Large intestine (tissue), 3 donors: Measurements from ENCODE around the gene ROMO1. TPM values are rescaled to one million over a fixed set of nuclear protein-coding genes. Genes with fewer than 3 reads are reported as not detected.
"Not testable (repeated sequence)": the region's sequence is repeated elsewhere in the genome, so short reads cannot be mapped to it uniquely, and the experiment has no call there.

Experiments
- DNase-seq, 2 donors: peaks; one replicate each; pipeline versions ENCODE4 v3.0.0 to v3.0.0-alpha.2; 2013
- H3K27ac ChIP-seq: one replicate; pipeline ENCODE4 v1.5.1; 2013; ENCODE audit warnings: low read length
- H3K27me3 ChIP-seq: 2 replicates; pipeline ENCODE4 v1.6.1; 2013; ENCODE audit warnings: low read length; ENCODE audit not compliant: control insufficient read depth, insufficient read depth
- H3K36me3 ChIP-seq: 2 replicates; pipeline ENCODE4 v1.6.1; 2013; ENCODE audit warnings: low read length; ENCODE audit not compliant: control insufficient read depth, insufficient read depth
- H3K4me1 ChIP-seq: one replicate; pipeline ENCODE4 v1.6.1; 2013; ENCODE audit warnings: low read length; ENCODE audit not compliant: control insufficient read depth, insufficient read depth
- H3K4me3 ChIP-seq: one replicate; pipeline ENCODE4 v1.5.1; 2013; ENCODE audit warnings: low read length
- H3K9me3 ChIP-seq: one replicate; pipeline ENCODE4 v1.6.1; 2013; ENCODE audit warnings: mild to moderate bottlenecking, low read depth, low read length, moderate library complexity; ENCODE audit not compliant: control insufficient read depth
- WGBS: methylation state at CpG from one replicate; pipeline ENCODE4 v1.1.5; 2013; ENCODE audit warnings: low lambda C conversion rate; ENCODE audit not compliant: insufficient coverage; 5-methylcytosine and 5-hydroxymethylcytosine counted together
- polyA plus RNA-seq: library from polyadenylated mRNA; unstranded; fragments of 120-200 nt; gene quantifications from one replicate; pipeline ENCODE4 v1.2.1, GENCODE V29; 2013

ROMO1 gene
- polyA plus RNA-seq, 1 donor: 133 TPM

- no peaks in the 10 kb centered on the region for H3K9me3 ChIP-seq
- H3K4me1 ChIP-seq: no peaks in the 10 kb centered on the region
- no peaks in the 10 kb centered on the region for H3K27me3 ChIP-seq
- H3K4me3 ChIP-seq: no peak overlapping the region
- no peak overlapping the region for H3K27ac ChIP-seq
- no CpG with 5 or more reads among the region's 12 CpGs for WGBS
- no peak for DNase-seq
- peaks cover 85% of the 10 kb centered on the region for H3K36me3 ChIP-seq
Measured at GRCh38 chr20:35718972-35719635, 19.9 kb downstream of the ROMO1 start.

- no peak for DNase-seq
- no peaks in the 10 kb centered on the region for H3K9me3 ChIP-seq
- H3K27me3 ChIP-seq: no peaks in the 10 kb centered on the region
- WGBS: 80% methylated on average over 1 of the region's 8 CpGs
- no peak overlapping the region for H3K4me3 ChIP-seq
- peaks cover 88% of the 10 kb centered on the region for H3K36me3 ChIP-seq
- H3K27ac ChIP-seq: no peak overlapping the region
- no peaks in the 10 kb centered on the region for H3K4me1 ChIP-seq
Measured at GRCh38 chr20:35719717-35720116, 20.5 kb downstream of the ROMO1 start.

- Histone ChIP-seq H3K27me3 (no peaks in the 10 kb centered on the region), H3K27ac (no peak overlapping the region), H3K9me3 (no peaks in the 10 kb centered on the region), H3K36me3 (peaks cover 89% of the 10 kb centered on the region), H3K4me3 (no peak overlapping the region), H3K4me1 (no peaks in the 10 kb centered on the region)
- no peak for DNase-seq
- no CpG with 5 or more reads among the region's 13 CpGs for WGBS
Measured at GRCh38 chr20:35720165-35721123, 21.2 kb downstream of the ROMO1 start.

- H3K27me3 ChIP-seq: no peaks in the 10 kb centered on the region
- no peaks in the 10 kb centered on the region for H3K9me3 ChIP-seq
- no peak overlapping the region for H3K4me3 ChIP-seq
- H3K4me1 ChIP-seq: no peaks in the 10 kb centered on the region
- DNase-seq: no peak
- 85% methylated on average over 1 of the region's 3 CpGs for WGBS
- no peak overlapping the region for H3K27ac ChIP-seq
- peaks cover 89% of the 10 kb centered on the region for H3K36me3 ChIP-seq
Measured at GRCh38 chr20:35721219-35721618, 22.0 kb downstream of the ROMO1 start.

GRCh38 chr20:35721621-35722020 lies 22.4 kb downstream of the ROMO1 start:
- Histone ChIP-seq H3K36me3 (peaks cover 89% of the 10 kb centered on the region), H3K9me3 (no peaks in the 10 kb centered on the region), H3K27ac (no peak overlapping the region), H3K27me3 (no peaks in the 10 kb centered on the region), H3K4me1 (no peaks in the 10 kb centered on the region), H3K4me3 (no peak overlapping the region)
- WGBS: 60% methylated on average over 1 of the region's 3 CpGs
- DNase-seq: no peak

GRCh38 chr20:35723275-35723639 lies 24.1 kb downstream of the ROMO1 start:
- WGBS: no CpG with 5 or more reads among the region's 4 CpGs
- not testable (repeated sequence) for H3K9me3 ChIP-seq, H3K27me3 ChIP-seq, H3K4me3 ChIP-seq, H3K27ac ChIP-seq, DNase-seq, H3K4me1 ChIP-seq
- H3K36me3 ChIP-seq: peaks cover 88% of the 10 kb centered on the region

- WGBS: no CpG with 5 or more reads among the region's 12 CpGs
- H3K4me1 ChIP-seq: not testable (repeated sequence)
Measured at GRCh38 chr20:35723652-35724320, 24.6 kb downstream of the ROMO1 start.

GRCh38 chr20:35724321-35725230 lies 25.4 kb downstream of the ROMO1 start:
- 96% methylated on average over 9 of the region's 13 CpGs for WGBS
- no peak for DNase-seq
- H3K4me1 ChIP-seq: no peaks in the 10 kb centered on the region
- H3K36me3 ChIP-seq: peaks cover 94% of the 10 kb centered on the region
- no peaks in the 10 kb centered on the region for H3K27me3 ChIP-seq
- H3K4me3 ChIP-seq: no peak overlapping the region
- H3K27ac ChIP-seq: no peak overlapping the region
- no peaks in the 10 kb centered on the region for H3K9me3 ChIP-seq

More at GRCh38 chr20:35723652-35724320, 24.6 kb downstream of the ROMO1 start:
- not testable (repeated sequence) for H3K9me3 ChIP-seq, H3K27ac ChIP-seq, H3K4me3 ChIP-seq, H3K27me3 ChIP-seq, DNase-seq
- H3K36me3 ChIP-seq: peaks cover 92% of the 10 kb centered on the region

- H3K4me1 ChIP-seq: no peaks in the 10 kb centered on the region
- peaks cover 90% of the 10 kb centered on the region for H3K36me3 ChIP-seq
Measured at GRCh38 chr20:35726842-35727711, 27.9 kb downstream of the ROMO1 start.

More at GRCh38 chr20:35726842-35727711, 27.9 kb downstream of the ROMO1 start:
- Histone ChIP-seq H3K4me3 (no peak overlapping the region), H3K27me3 (no peaks in the 10 kb centered on the region), H3K9me3 (no peaks in the 10 kb centered on the region), H3K27ac (no peak overlapping the region)
- 93% methylated on average over 3 of the region's 20 CpGs for WGBS
- DNase-seq: no peak
